WTC11 (cell line): ENCODE measurements around the gene RAB11FIP3.

Experiments used
- CREM ChIP-seq: sonication (generic); formaldehyde crosslinking; IDR thresholded peaks from 2 replicates; pipeline ENCODE4 v1.8.1; 2022; ENCODE audit warnings: mild to moderate bottlenecking, missing genetic modification reagents, moderate library complexity
- ELF4 ChIP-seq: sonication (generic); formaldehyde crosslinking; IDR thresholded peaks from 2 replicates; pipeline ENCODE4 v1.8.1; 2022; ENCODE audit warnings: low read depth, mild to moderate bottlenecking, moderate library complexity, missing genetic modification reagents
- JUN ChIP-seq: sonication (generic); formaldehyde crosslinking; IDR thresholded peaks from 2 replicates; pipeline ENCODE4 v1.8.0; 2023; ENCODE audit warnings: mild to moderate bottlenecking, missing genetic modification reagents
- SMAD4 ChIP-seq: sonication (generic); formaldehyde crosslinking; IDR thresholded peaks from 2 replicates; pipeline ENCODE4 v1.8.0; 2022; ENCODE audit warnings: mild to moderate bottlenecking, missing genetic modification reagents
- ZNF138 ChIP-seq: sonication (generic); formaldehyde crosslinking; conservative IDR thresholded peaks from 2 replicates; pipeline ENCODE4 v1.8.1; 2022; ENCODE audit warnings: mild to moderate bottlenecking, moderate library complexity, missing genetic modification reagents
- TF ChIP-seq, protein P1 (sequence below): fragments of 200-600 bp; IDR thresholded peaks from 2 replicates; pipeline ENCODE4 v1.8.0; 2022; ENCODE audit warnings: antibody characterized with exemption
- TF ChIP-seq, protein P2 (sequence below): sonication (generic); formaldehyde crosslinking; IDR thresholded peaks from 2 replicates; pipeline ENCODE4 v1.8.1; 2022; ENCODE audit warnings: low read depth, mild to moderate bottlenecking, moderate library complexity, missing genetic modification reagents, borderline replicate concordance
- TF ChIP-seq, protein P3 (sequence below): sonication (generic); formaldehyde crosslinking; IDR thresholded peaks from 2 replicates; pipeline ENCODE4 v1.8.0; 2022; ENCODE audit warnings: mild to moderate bottlenecking, missing genetic modification reagents

DNA sequence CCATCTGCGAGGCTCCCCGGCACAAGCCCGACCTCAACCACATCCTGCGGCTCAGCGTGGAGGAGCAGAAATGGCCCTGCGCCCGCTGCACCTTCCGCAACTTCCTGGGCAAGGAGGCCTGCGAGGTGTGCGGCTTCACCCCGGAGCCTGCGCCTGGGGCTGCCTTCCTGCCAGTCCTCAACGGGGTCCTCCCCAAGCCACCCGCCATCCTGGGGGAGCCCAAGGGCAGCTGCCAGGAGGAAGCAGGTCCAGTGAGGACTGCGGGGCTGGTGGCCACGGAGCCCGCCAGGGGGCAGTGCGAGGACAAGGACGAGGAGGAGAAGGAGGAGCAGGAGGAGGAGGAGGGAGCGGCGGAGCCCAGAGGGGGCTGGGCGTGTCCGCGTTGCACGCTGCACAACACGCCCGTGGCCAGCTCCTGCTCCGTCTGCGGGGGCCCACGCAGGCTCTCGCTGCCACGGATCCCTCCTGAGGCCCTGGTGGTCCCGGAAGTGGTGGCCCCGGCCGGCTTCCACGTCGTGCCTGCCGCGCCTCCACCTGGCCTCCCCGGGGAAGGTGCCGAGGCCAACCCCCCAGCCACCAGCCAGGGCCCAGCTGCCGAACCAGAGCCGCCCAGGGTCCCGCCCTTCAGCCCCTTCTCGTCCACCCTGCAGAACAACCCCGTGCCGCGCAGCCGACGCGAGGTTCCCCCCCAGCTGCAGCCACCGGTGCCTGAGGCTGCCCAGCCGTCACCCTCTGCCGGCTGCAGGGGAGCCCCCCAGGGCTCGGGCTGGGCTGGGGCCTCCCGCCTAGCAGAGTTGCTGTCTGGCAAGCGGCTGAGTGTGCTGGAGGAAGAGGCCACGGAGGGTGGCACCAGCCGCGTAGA is 121.7 kb downstream of the RAB11FIP3 start:
- TF ChIP-seq ZNF138 (CRISPR knock-in tag) (no peak), SMAD4 (no peak), CREM (CRISPR knock-in tag) (no peak), JUN (no peak), ELF4 (CRISPR knock-in tag) (no peak)
- TF ChIP-seq, protein P1, sequence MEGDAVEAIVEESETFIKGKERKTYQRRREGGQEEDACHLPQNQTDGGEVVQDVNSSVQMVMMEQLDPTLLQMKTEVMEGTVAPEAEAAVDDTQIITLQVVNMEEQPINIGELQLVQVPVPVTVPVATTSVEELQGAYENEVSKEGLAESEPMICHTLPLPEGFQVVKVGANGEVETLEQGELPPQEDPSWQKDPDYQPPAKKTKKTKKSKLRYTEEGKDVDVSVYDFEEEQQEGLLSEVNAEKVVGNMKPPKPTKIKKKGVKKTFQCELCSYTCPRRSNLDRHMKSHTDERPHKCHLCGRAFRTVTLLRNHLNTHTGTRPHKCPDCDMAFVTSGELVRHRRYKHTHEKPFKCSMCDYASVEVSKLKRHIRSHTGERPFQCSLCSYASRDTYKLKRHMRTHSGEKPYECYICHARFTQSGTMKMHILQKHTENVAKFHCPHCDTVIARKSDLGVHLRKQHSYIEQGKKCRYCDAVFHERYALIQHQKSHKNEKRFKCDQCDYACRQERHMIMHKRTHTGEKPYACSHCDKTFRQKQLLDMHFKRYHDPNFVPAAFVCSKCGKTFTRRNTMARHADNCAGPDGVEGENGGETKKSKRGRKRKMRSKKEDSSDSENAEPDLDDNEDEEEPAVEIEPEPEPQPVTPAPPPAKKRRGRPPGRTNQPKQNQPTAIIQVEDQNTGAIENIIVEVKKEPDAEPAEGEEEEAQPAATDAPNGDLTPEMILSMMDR, result peak; percentile 38; the same call in 1 of the 2 replicates
- TF ChIP-seq, protein P2, sequence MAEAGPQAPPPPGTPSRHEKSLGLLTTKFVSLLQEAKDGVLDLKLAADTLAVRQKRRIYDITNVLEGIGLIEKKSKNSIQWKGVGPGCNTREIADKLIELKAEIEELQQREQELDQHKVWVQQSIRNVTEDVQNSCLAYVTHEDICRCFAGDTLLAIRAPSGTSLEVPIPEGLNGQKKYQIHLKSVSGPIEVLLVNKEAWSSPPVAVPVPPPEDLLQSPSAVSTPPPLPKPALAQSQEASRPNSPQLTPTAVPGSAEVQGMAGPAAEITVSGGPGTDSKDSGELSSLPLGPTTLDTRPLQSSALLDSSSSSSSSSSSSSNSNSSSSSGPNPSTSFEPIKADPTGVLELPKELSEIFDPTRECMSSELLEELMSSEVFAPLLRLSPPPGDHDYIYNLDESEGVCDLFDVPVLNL (CRISPR knock-in tag), result no peak
- TF ChIP-seq, protein P3, sequence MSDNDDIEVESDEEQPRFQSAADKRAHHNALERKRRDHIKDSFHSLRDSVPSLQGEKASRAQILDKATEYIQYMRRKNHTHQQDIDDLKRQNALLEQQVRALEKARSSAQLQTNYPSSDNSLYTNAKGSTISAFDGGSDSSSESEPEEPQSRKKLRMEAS (CRISPR knock-in tag), result no peak
